ENCODE measurements around the gene TGFBR3. TPM values are rescaled to one million over a fixed set of nuclear protein-coding genes. Genes with fewer than 3 reads are reported as not detected.
A peak's percentile ranks its signal among the peaks of the same experiment; 100 is the strongest.

TGFBR3 gene
- total and polyA plus RNA-seq, 4 experiments from 2014 or later: 34.5 to 47.3 (median 42.3) TPM

DNA sequence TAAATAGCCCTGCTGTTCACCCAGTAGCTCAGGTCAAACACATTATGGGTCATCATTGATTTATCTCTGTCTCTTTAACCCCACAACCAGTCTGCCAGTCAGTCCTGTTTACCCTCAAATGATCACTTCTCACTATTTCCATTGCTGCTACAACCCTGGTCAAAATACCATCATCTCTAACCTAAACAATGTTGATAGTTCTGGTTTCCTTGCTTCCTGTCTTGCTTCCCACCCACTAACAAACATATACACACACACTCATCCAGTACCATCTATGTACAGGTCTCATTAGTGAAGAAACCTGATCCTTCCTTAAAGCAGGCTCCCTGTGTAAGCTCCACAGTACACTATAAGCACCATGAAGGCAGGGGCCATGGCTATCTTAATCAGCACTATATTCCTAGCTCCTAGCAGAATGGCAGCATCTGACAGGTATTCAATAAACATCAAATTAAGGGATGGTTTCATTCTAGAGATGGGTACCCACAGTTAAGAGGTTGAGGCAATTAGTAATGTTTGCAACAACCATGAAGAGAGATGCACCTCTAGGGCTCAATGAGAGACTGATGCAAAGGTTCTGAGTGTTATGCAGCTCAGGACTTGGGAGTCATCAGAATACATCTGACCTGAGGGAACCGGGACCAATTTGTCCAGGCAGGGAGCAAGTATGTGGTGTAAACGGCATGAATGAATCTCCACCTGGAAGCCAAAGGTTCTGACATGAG, 10.0 kb upstream of the TGFBR3 start:
- H3K27me3 Mint-ChIP-seq: no peaks in the 10 kb centered on the region

GRCh38 chr1:91894036-91894761, 8.2 kb upstream of the TGFBR3 start:
- H3K27me3 ChIP-seq (ENCODE audit: insufficient read depth, low read length): no peaks in the 10 kb centered on the region
- ChIA-PET POLR2A (ENCODE audit: partially characterized antibody) (no interaction called here), CTCF (ENCODE audit: partially characterized antibody) (no interaction called here)
- Mint-ChIP-seq H3K27ac (no peak overlapping the region), H3K4me1 (peaks cover 17 to 36% (median 28%) of the 10 kb centered on the region in 4 donors), H3K9me3 (no peaks in the 10 kb centered on the region), H3K36me3 (no peaks in the 10 kb centered on the region), H3K4me3 (no peak overlapping the region), H3K27me3 (no peaks in the 10 kb centered on the region)
- H3K9me3 ChIP-seq (ENCODE audit: control insufficient read depth in 1 of 2, low read length in 2 of 2): no peaks in the 10 kb centered on the region
- no peaks in the 10 kb centered on the region for H3K36me3 ChIP-seq (ENCODE audit: insufficient read depth, low read length)
- H3K27ac ChIP-seq (ENCODE audit: low read depth, low read length): no peak overlapping the region
- intact Hi-C loops (cut with micrococcal nuclease): no loop called here
- no peak overlapping the region for H3K4me3 ChIP-seq (ENCODE audit: low read length in 2 of 2)
- no peak for DNase-seq
- H3K4me1 ChIP-seq (ENCODE audit: insufficient read depth, low read length): peaks cover 14% of the 10 kb centered on the region

More for the DNA sequence above, 10.0 kb upstream of the TGFBR3 start:
- no peaks in the 10 kb centered on the region for H3K36me3 Mint-ChIP-seq
- peaks cover 13 to 27% (median 23%) of the 10 kb centered on the region in 4 donors for H3K4me1 Mint-ChIP-seq
- POLR2A ChIA-PET (ENCODE audit: partially characterized antibody): interaction anchor here (1.7 kb wide), 1 partner anchor 10 kb away, joined by 5 read pairs; the partner anchor contains the start of gene TGFBR3
- Histone ChIP-seq H3K36me3 (ENCODE audit: insufficient read depth, low read length) (no peaks in the 10 kb centered on the region), H3K27ac (ENCODE audit: low read depth, low read length) (no peak overlapping the region), H3K4me3 (ENCODE audit: low read length in 2 of 2) (no peak overlapping the region), H3K4me1 (ENCODE audit: insufficient read depth, low read length) (peaks cover 5% of the 10 kb centered on the region), H3K9me3 (ENCODE audit: control insufficient read depth in 1 of 2, low read length in 2 of 2) (no peaks in the 10 kb centered on the region), H3K27me3 (ENCODE audit: insufficient read depth, low read length) (no peaks in the 10 kb centered on the region)
- intact Hi-C loops (cut with micrococcal nuclease): no loop called here
- peak overlapping the region in 4 of 7 donors; percentile 8 to 75 (median 27) for H3K27ac Mint-ChIP-seq
- no peak overlapping the region for H3K4me3 Mint-ChIP-seq
- CTCF ChIA-PET (ENCODE audit: partially characterized antibody): interaction anchor here (0.7 to 0.8 kb wide), 2 partner anchors 12 to 32 kb away, joined by 4 read pairs; no protein-coding TSS in a partner anchor
- H3K9me3 Mint-ChIP-seq: no peaks in the 10 kb centered on the region
- no peak for DNase-seq

DNA sequence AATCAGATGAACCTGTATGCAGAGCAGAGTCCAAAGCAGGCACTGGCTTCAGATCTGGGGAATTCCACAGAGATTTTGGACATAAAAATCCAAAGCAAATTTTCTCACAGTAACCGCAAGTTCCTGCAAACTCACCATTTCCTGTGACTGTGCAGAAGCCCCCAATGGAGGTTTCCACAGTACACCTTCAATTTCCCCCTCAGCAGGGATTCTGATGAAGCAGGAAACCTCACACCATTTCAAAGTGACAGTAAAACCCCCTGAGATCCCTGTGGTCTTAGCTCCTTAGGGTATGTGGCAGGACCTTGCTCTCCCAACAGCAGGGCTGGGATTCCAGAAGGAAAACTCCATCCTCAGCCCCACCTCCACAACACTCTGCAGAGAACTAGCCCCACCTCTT, 6.0 kb upstream of the TGFBR3 start:
- no peaks in the 10 kb centered on the region for H3K36me3 Mint-ChIP-seq
- no peaks in the 10 kb centered on the region for H3K9me3 Mint-ChIP-seq
- H3K27ac Mint-ChIP-seq: peak overlapping the region in 2 of 7 donors; percentile 3 to 70
- peaks cover 15% of the 10 kb centered on the region for H3K4me1 ChIP-seq (ENCODE audit: insufficient read depth, low read length)
- no peak for DNase-seq
- intact Hi-C loops (cut with micrococcal nuclease): no loop called here
- peaks cover 21 to 40% (median 31%) of the 10 kb centered on the region in 4 donors for H3K4me1 Mint-ChIP-seq
- H3K4me3 Mint-ChIP-seq: no peak overlapping the region
- H3K36me3 ChIP-seq (ENCODE audit: insufficient read depth, low read length): no peaks in the 10 kb centered on the region
- H3K27me3 ChIP-seq (ENCODE audit: insufficient read depth, low read length): no peaks in the 10 kb centered on the region
- H3K27me3 Mint-ChIP-seq: no peaks in the 10 kb centered on the region
- no peaks in the 10 kb centered on the region for H3K9me3 ChIP-seq (ENCODE audit: control insufficient read depth in 1 of 2, low read length in 2 of 2)
- no peak overlapping the region for H3K27ac ChIP-seq (ENCODE audit: low read depth, low read length)
- ChIA-PET CTCF (ENCODE audit: partially characterized antibody) (interaction anchor here (1.2 kb wide), 1 partner anchor 8 kb away, joined by 3 read pairs; no protein-coding TSS in a partner anchor), POLR2A (ENCODE audit: partially characterized antibody) (no interaction called here)
- H3K4me3 ChIP-seq (ENCODE audit: low read length in 2 of 2): no peak overlapping the region

DNA sequence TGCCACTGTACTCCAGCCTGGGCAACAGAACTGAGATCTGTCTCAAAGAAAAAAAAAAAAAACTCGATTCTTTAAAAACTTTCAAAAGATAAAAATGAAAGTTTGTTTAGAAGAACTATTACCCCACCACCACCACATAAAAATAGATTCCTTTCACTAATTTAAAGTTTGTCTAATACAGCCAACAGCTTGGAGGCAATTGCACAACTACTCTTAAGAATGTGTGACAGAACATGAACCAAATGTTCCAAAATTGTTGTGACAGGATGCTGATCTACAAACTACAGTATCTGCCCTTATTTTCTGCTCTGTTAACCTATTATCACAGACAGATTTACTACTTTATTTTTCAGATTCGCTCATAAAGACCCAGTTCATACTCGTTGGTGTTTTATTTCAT, 5.5 kb upstream of the TGFBR3 start:
- DNase-seq: no peak
- Mint-ChIP-seq H3K9me3 (no peaks in the 10 kb centered on the region), H3K36me3 (peaks cover 0 to 4% of the 10 kb centered on the region in 2 donors), H3K27ac (peak overlapping the region in 1 of 7 donors; percentile 70), H3K4me1 (peaks cover 24 to 42% (median 31%) of the 10 kb centered on the region in 4 donors), H3K4me3 (peak overlapping the region in 1 of 8 donors; percentile 12), H3K27me3 (no peaks in the 10 kb centered on the region)
- intact Hi-C loops (cut with micrococcal nuclease): no loop called here
- Histone ChIP-seq H3K4me1 (ENCODE audit: insufficient read depth, low read length) (peaks cover 19% of the 10 kb centered on the region), H3K27ac (ENCODE audit: low read depth, low read length) (no peak overlapping the region), H3K27me3 (ENCODE audit: insufficient read depth, low read length) (no peaks in the 10 kb centered on the region), H3K9me3 (ENCODE audit: control insufficient read depth in 1 of 2, low read length in 2 of 2) (no peaks in the 10 kb centered on the region), H3K36me3 (ENCODE audit: insufficient read depth, low read length) (no peaks in the 10 kb centered on the region), H3K4me3 (ENCODE audit: low read length in 2 of 2) (no peak overlapping the region)
- ChIA-PET POLR2A (ENCODE audit: partially characterized antibody) (no interaction called here), CTCF (ENCODE audit: partially characterized antibody) (interaction anchor here (1.2 kb wide), 1 partner anchor 8 kb away, joined by 3 read pairs; no protein-coding TSS in a partner anchor)

DNA sequence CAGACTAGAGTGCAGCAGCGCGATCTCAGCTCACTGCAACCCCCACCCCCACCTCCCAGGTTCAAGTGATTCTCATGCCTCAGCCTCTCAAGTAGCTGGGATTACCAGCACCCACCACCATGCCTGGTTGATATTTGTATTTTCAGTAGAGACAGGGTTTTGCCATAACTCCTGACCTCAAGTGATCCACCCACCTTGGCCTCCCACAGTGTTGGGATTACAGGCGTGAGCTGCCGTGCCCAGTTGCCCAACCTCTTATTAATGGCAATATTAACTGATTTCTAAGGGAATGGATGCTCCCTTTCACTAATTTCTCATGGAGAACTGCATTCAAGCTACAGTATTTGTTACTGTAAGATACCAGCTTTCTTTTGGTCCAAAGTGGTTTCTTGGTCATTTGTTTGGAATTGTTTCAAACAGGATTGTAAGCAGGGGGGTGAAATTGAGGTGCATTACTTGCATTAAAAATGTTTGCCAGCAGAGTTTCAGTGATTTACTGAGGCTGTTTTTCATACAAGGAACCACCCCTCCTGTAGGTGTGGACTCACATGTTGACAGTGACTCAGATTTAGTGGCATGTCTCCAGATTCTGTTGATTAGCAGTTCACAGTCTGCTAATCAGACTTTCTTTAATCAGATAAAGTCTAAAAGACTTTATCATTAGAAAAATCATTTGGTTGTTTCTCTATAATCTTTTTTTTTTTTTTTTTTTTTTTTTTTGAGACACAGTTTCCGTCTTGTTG, 3.9 kb upstream of the TGFBR3 start:
- peak overlapping the region in 6 of 7 donors; percentile 16 to 74 (median 46) for H3K27ac Mint-ChIP-seq
- H3K27me3 Mint-ChIP-seq: no peaks in the 10 kb centered on the region
- ChIA-PET CTCF (ENCODE audit: partially characterized antibody) (interaction anchor here (0.9 to 2.1 kb wide), 5 partner anchors 36 to 608 kb away, joined by 3 to 8 read pairs (median 4); no protein-coding TSS in a partner anchor), POLR2A (ENCODE audit: partially characterized antibody) (interaction anchor here (0.7 to 1.4 kb wide), 2 partner anchors 9 to 388 kb away, joined by 3 read pairs; no protein-coding TSS in a partner anchor)
- Histone ChIP-seq H3K4me1 (ENCODE audit: insufficient read depth, low read length) (peaks cover 21% of the 10 kb centered on the region), H3K27ac (ENCODE audit: low read depth, low read length) (no peak overlapping the region), H3K27me3 (ENCODE audit: insufficient read depth, low read length) (no peaks in the 10 kb centered on the region), H3K36me3 (ENCODE audit: insufficient read depth, low read length) (no peaks in the 10 kb centered on the region), H3K4me3 (ENCODE audit: low read length in 2 of 2) (no peak overlapping the region), H3K9me3 (ENCODE audit: control insufficient read depth in 1 of 2, low read length in 2 of 2) (no peaks in the 10 kb centered on the region)
- intact Hi-C loops (cut with micrococcal nuclease): no loop called here
- H3K36me3 Mint-ChIP-seq: peaks cover 0 to 9% of the 10 kb centered on the region in 2 donors
- no peaks in the 10 kb centered on the region for H3K9me3 Mint-ChIP-seq
- H3K4me1 Mint-ChIP-seq: peaks cover 16 to 38% (median 25%) of the 10 kb centered on the region in 4 donors
- H3K4me3 Mint-ChIP-seq: peak overlapping the region in 4 of 8 donors; percentile 12 to 33 (median 27)
- peak in 4 of 5 donors; percentile 36 to 68 (median 48) for DNase-seq

GRCh38 chr1:91885213-91885715, 687 bp downstream of the TGFBR3 start:
- peak overlapping the region; percentile 94 to 99 (median 96) for H3K4me3 Mint-ChIP-seq
- H3K27ac ChIP-seq (ENCODE audit: low read depth, low read length): peak overlapping the region; percentile 65
- no peaks in the 10 kb centered on the region for H3K9me3 Mint-ChIP-seq
- H3K4me1 Mint-ChIP-seq: peaks cover 31 to 53% (median 43%) of the 10 kb centered on the region in 4 donors
- H3K27me3 Mint-ChIP-seq: no peaks in the 10 kb centered on the region
- intact Hi-C loops (cut with micrococcal nuclease): no loop called here
- peak; percentile 16 to 44 (median 34) for DNase-seq
- H3K27me3 ChIP-seq (ENCODE audit: insufficient read depth, low read length): no peaks in the 10 kb centered on the region
- peaks cover 37% of the 10 kb centered on the region for H3K4me1 ChIP-seq (ENCODE audit: insufficient read depth, low read length)
- no peaks in the 10 kb centered on the region for H3K36me3 ChIP-seq (ENCODE audit: insufficient read depth, low read length)
- CTCF ChIA-PET (ENCODE audit: partially characterized antibody): interaction anchor here (0.8 to 4.6 kb wide), 22 partner anchors 14 to 384 kb away, joined by 3 to 73 read pairs (median 5); partner anchors contain the start of gene BRDT
- H3K9me3 ChIP-seq (ENCODE audit: control insufficient read depth in 1 of 2, low read length in 2 of 2): no peaks in the 10 kb centered on the region
- H3K27ac Mint-ChIP-seq: peak overlapping the region; percentile 82 to 97 (median 93)
- POLR2A ChIA-PET (ENCODE audit: partially characterized antibody): interaction anchor here (0.6 to 5.5 kb wide), 16 partner anchors 12 to 863 kb away, joined by 3 to 49 read pairs (median 3); partner anchors contain the start of genes CDC7 and ZNF644
- H3K36me3 Mint-ChIP-seq: peaks cover 0 to 14% of the 10 kb centered on the region in 2 donors
- peak overlapping the region; percentile 67 to 87 for H3K4me3 ChIP-seq (ENCODE audit: low read length in 2 of 2)
